Activated naive CD4-positive, alpha-beta T cell treated with anti-CD3 and anti-CD28 coated beads, Interleukin-2, amount 10 ng/mL, durations not matched to agents 7 days and 5 days (primary cell): ENCODE measurements around the gene MIAT.

ENCODE experiments used
- CTCF ChIA-PET: fragments of 350-600 bp; sonication (Branson Sonifier 250); formaldehyde crosslinking; loops from one replicate; lab custom pipeline; 2021; ENCODE audit warnings: antibody characterized with exemption; lab: Charles Lee
- DNase-seq: peaks from one replicate; pipeline ENCODE4 v3.0.0-alpha.2; 2020
- H3K27ac Mint-ChIP-seq: one replicate; pipeline ENCODE4 v1.8.0; 2021; ENCODE audit warnings: mild to moderate bottlenecking, moderate library complexity, mixed read lengths
- H3K27me3 Mint-ChIP-seq: one replicate; pipeline ENCODE4 v1.8.0; 2021; ENCODE audit warnings: mild to moderate bottlenecking, mixed read lengths
- H3K36me3 Mint-ChIP-seq: one replicate; pipeline ENCODE4 v1.8.0; 2021; ENCODE audit warnings: mixed read lengths
- H3K4me1 Mint-ChIP-seq: one replicate; pipeline ENCODE4 v1.8.0; 2021; ENCODE audit warnings: mixed read lengths
- H3K4me3 Mint-ChIP-seq: one replicate; pipeline ENCODE4 v1.8.0; 2021; ENCODE audit warnings: mild to moderate bottlenecking, moderate library complexity, mixed read lengths
- H3K9me3 Mint-ChIP-seq: one replicate; pipeline ENCODE4 v1.8.0; 2021; ENCODE audit warnings: mixed read lengths

Gene MIAT

GRCh38 chr22:26681395-26681821 is 24.0 kb downstream of the MIAT start:
- H3K36me3 Mint-ChIP-seq: peaks cover 44% of the 10 kb centered on the region
- peaks cover 27% of the 10 kb centered on the region for H3K4me1 Mint-ChIP-seq
- DNase-seq: no peak
- H3K27ac Mint-ChIP-seq: no peak overlapping the region
- no peaks in the 10 kb centered on the region for H3K9me3 Mint-ChIP-seq
- CTCF ChIA-PET: interaction anchor here (0.7 kb wide), 1 partner anchor 152 kb away, joined by 3 read pairs; no protein-coding TSS in a partner anchor
- H3K4me3 Mint-ChIP-seq: no peak overlapping the region
- no peaks in the 10 kb centered on the region for H3K27me3 Mint-ChIP-seq

- Mint-ChIP-seq H3K27ac (no peak overlapping the region), H3K4me3 (no peak overlapping the region), H3K9me3 (no peaks in the 10 kb centered on the region), H3K27me3 (no peaks in the 10 kb centered on the region), H3K36me3 (peaks cover 46% of the 10 kb centered on the region), H3K4me1 (peaks cover 8% of the 10 kb centered on the region)
- CTCF ChIA-PET: interaction anchor here (0.6 to 0.8 kb wide), 2 partner anchors 10 to 308 kb away, joined by 3 to 4 read pairs; no protein-coding TSS in a partner anchor
- no peak for DNase-seq
These were observed 26.8 kb downstream of the MIAT start for GRCh38 chr22:26684168-26684567.

- Mint-ChIP-seq H3K9me3 (no peaks in the 10 kb centered on the region), H3K27me3 (no peaks in the 10 kb centered on the region), H3K36me3 (peaks cover 52% of the 10 kb centered on the region), H3K4me3 (no peak overlapping the region), H3K27ac (peak overlapping the region; percentile 58), H3K4me1 (peaks cover 14% of the 10 kb centered on the region)
- no peak for DNase-seq
- CTCF ChIA-PET: no interaction called here
These were observed 28.2 kb downstream of the MIAT start for GRCh38 chr22:26685601-26686000.

- Mint-ChIP-seq H3K27ac (no peak overlapping the region), H3K36me3 (peaks cover 50% of the 10 kb centered on the region), H3K9me3 (no peaks in the 10 kb centered on the region), H3K27me3 (no peaks in the 10 kb centered on the region), H3K4me1 (peaks cover 27% of the 10 kb centered on the region), H3K4me3 (no peak overlapping the region)
- CTCF ChIA-PET: interaction anchor here (0.7 kb wide), 1 partner anchor 984 kb away, joined by 3 read pairs; no protein-coding TSS in a partner anchor
- no peak for DNase-seq
These were observed 30.1 kb downstream of the MIAT start for GRCh38 chr22:26687439-26687838.

- no peak overlapping the region for H3K4me3 Mint-ChIP-seq
- H3K4me1 Mint-ChIP-seq: peaks cover 25% of the 10 kb centered on the region
- H3K27ac Mint-ChIP-seq: peak overlapping the region; percentile 33
- peaks cover 50% of the 10 kb centered on the region for H3K36me3 Mint-ChIP-seq
- H3K9me3 Mint-ChIP-seq: peaks cover 4% of the 10 kb centered on the region
- no peaks in the 10 kb centered on the region for H3K27me3 Mint-ChIP-seq
- CTCF ChIA-PET: interaction anchor here (1.5 kb wide), 1 partner anchor 11 kb away, joined by 3 read pairs; no protein-coding TSS in a partner anchor
- no peak for DNase-seq
These were observed 32.3 kb downstream of the MIAT start for GRCh38 chr22:26689513-26690301.

- Mint-ChIP-seq H3K4me3 (peak overlapping the region; percentile 2), H3K9me3 (peaks cover 7% of the 10 kb centered on the region), H3K4me1 (peaks cover 25% of the 10 kb centered on the region), H3K27me3 (no peaks in the 10 kb centered on the region), H3K36me3 (peaks cover 61% of the 10 kb centered on the region), H3K27ac (peak overlapping the region; percentile 20)
- CTCF ChIA-PET: interaction anchor here (1.1 to 1.5 kb wide), 2 partner anchors 12 to 22 kb away, joined by 3 to 4 read pairs; no protein-coding TSS in a partner anchor
- no peak for DNase-seq
These were observed 33.4 kb downstream of the MIAT start for GRCh38 chr22:26690654-26691376.

- CTCF ChIA-PET: interaction anchor here (1.1 kb wide), 1 partner anchor 21 kb away, joined by 4 read pairs; no protein-coding TSS in a partner anchor
- no peak for DNase-seq
- peaks cover 58% of the 10 kb centered on the region for H3K36me3 Mint-ChIP-seq
- H3K9me3 Mint-ChIP-seq: peaks cover 7% of the 10 kb centered on the region
- peaks cover 25% of the 10 kb centered on the region for H3K4me1 Mint-ChIP-seq
- peak overlapping the region; percentile 20 for H3K27ac Mint-ChIP-seq
- no peaks in the 10 kb centered on the region for H3K27me3 Mint-ChIP-seq
- peak overlapping the region; percentile 2 for H3K4me3 Mint-ChIP-seq
These were observed 34.0 kb downstream of the MIAT start for GRCh38 chr22:26691377-26691716.

GRCh38 chr22:26692215-26692614 is 34.8 kb downstream of the MIAT start:
- no peak overlapping the region for H3K27ac Mint-ChIP-seq
- CTCF ChIA-PET: no interaction called here
- H3K4me3 Mint-ChIP-seq: no peak overlapping the region
- H3K4me1 Mint-ChIP-seq: peaks cover 25% of the 10 kb centered on the region
- H3K9me3 Mint-ChIP-seq: peaks cover 7% of the 10 kb centered on the region
- DNase-seq: no peak
- H3K27me3 Mint-ChIP-seq: no peaks in the 10 kb centered on the region
- peaks cover 58% of the 10 kb centered on the region for H3K36me3 Mint-ChIP-seq

- DNase-seq: no peak
- CTCF ChIA-PET: no interaction called here
- Mint-ChIP-seq H3K36me3 (peaks cover 65% of the 10 kb centered on the region), H3K4me3 (no peak overlapping the region), H3K9me3 (peaks cover 19% of the 10 kb centered on the region), H3K27ac (no peak overlapping the region), H3K27me3 (no peaks in the 10 kb centered on the region), H3K4me1 (peaks cover 3% of the 10 kb centered on the region)
These were observed 39.8 kb downstream of the MIAT start for GRCh38 chr22:26697151-26697550.

GRCh38 chr22:26700462-26700861 is 43.1 kb downstream of the MIAT start:
- no peaks in the 10 kb centered on the region for H3K27me3 Mint-ChIP-seq
- H3K4me3 Mint-ChIP-seq: no peak overlapping the region
- no peak for DNase-seq
- H3K9me3 Mint-ChIP-seq: peaks cover 13% of the 10 kb centered on the region
- H3K4me1 Mint-ChIP-seq: no peaks in the 10 kb centered on the region
- peaks cover 42% of the 10 kb centered on the region for H3K36me3 Mint-ChIP-seq
- CTCF ChIA-PET: interaction anchor here (1.9 kb wide), 1 partner anchor 21 kb away, joined by 5 read pairs; no protein-coding TSS in a partner anchor
- H3K27ac Mint-ChIP-seq: no peak overlapping the region

GRCh38 chr22:26700886-26701285 is 43.5 kb downstream of the MIAT start:
- CTCF ChIA-PET: interaction anchor here (1.9 kb wide), 1 partner anchor 22 kb away, joined by 5 read pairs; no protein-coding TSS in a partner anchor
- H3K4me1 Mint-ChIP-seq: no peaks in the 10 kb centered on the region

GRCh38 chr22:26701323-26701722 is 43.9 kb downstream of the MIAT start:
- Mint-ChIP-seq H3K4me3 (no peak overlapping the region), H3K4me1 (no peaks in the 10 kb centered on the region), H3K9me3 (peaks cover 12% of the 10 kb centered on the region), H3K36me3 (peaks cover 38% of the 10 kb centered on the region), H3K27ac (no peak overlapping the region), H3K27me3 (no peaks in the 10 kb centered on the region)
- no peak for DNase-seq
- CTCF ChIA-PET: interaction anchor here (1.9 kb wide), 1 partner anchor 22 kb away, joined by 5 read pairs; no protein-coding TSS in a partner anchor

More at GRCh38 chr22:26700886-26701285, 43.5 kb downstream of the MIAT start:
- no peak for DNase-seq
- Mint-ChIP-seq H3K9me3 (peaks cover 12% of the 10 kb centered on the region), H3K27me3 (no peaks in the 10 kb centered on the region), H3K4me3 (no peak overlapping the region), H3K27ac (no peak overlapping the region), H3K36me3 (peaks cover 39% of the 10 kb centered on the region)

GRCh38 chr22:26702906-26703830 is 45.8 kb downstream of the MIAT start:
- H3K27ac Mint-ChIP-seq: no peak overlapping the region
- peaks cover 15% of the 10 kb centered on the region for H3K9me3 Mint-ChIP-seq
- no peaks in the 10 kb centered on the region for H3K4me1 Mint-ChIP-seq
- CTCF ChIA-PET: interaction anchor here (1.2 kb wide), 1 partner anchor 24 kb away, joined by 4 read pairs; no protein-coding TSS in a partner anchor
- peaks cover 38% of the 10 kb centered on the region for H3K36me3 Mint-ChIP-seq
- H3K4me3 Mint-ChIP-seq: no peak overlapping the region
- no peak for DNase-seq
- H3K27me3 Mint-ChIP-seq: no peaks in the 10 kb centered on the region
